Nephron progenitor cell (in vitro differentiated cells): Measurements from ENCODE around the gene SNTG2.

ENCODE experiments used
- DNase-seq: peaks from one replicate; pipeline ENCODE4 v3.0.0; 2021
- H3K27ac Mint-ChIP-seq: 2 replicates; pipeline ENCODE4 v1.8.0; 2021; ENCODE audit warnings: mild to moderate bottlenecking, moderate library complexity, mixed read lengths
- H3K27me3 Mint-ChIP-seq: 2 replicates; pipeline ENCODE4 v1.8.0; 2021; ENCODE audit warnings: mild to moderate bottlenecking, low read depth, mixed read lengths; ENCODE audit not compliant: poor library complexity
- H3K36me3 Mint-ChIP-seq: 2 replicates; pipeline ENCODE4 v1.8.0; 2021; ENCODE audit warnings: low read depth, mixed read lengths
- H3K4me1 Mint-ChIP-seq: 2 replicates; pipeline ENCODE4 v1.8.0; 2021; ENCODE audit warnings: mixed read lengths
- H3K4me3 Mint-ChIP-seq: 2 replicates; pipeline ENCODE4 v1.8.0; 2021; ENCODE audit warnings: mild to moderate bottlenecking, moderate library complexity, mixed read lengths
- H3K9me3 Mint-ChIP-seq: 2 replicates; pipeline ENCODE4 v1.8.0; 2021; ENCODE audit warnings: mild to moderate bottlenecking, moderate library complexity, mixed read lengths
- CTCF ChIP-seq: fragments of 200-600 bp; sonication (generic); IDR thresholded peaks from 2 replicates; pipeline ENCODE4 v1.5.0; 2021; ENCODE audit warnings: antibody characterized with exemption

Gene SNTG2

GRCh38 chr2:1016500-1016899 lies 65.9 kb downstream of the SNTG2 start:
- Mint-ChIP-seq H3K4me1 (no peaks in the 10 kb centered on the region), H3K36me3 (no peaks in the 10 kb centered on the region)
- TF ChIP-seq CTCF, result no peak

GRCh38 chr2:1017827-1018226 lies 67.2 kb downstream of the SNTG2 start:
- Mint-ChIP-seq H3K36me3 (no peaks in the 10 kb centered on the region), H3K4me3 (no peak overlapping the region), H3K9me3 (peaks cover 8% of the 10 kb centered on the region), H3K4me1 (no peaks in the 10 kb centered on the region), H3K27ac (no peak overlapping the region), H3K27me3 (peaks cover 34% of the 10 kb centered on the region)
- TF ChIP-seq CTCF, result no peak
- no peak for DNase-seq

More at GRCh38 chr2:1016500-1016899, 65.9 kb downstream of the SNTG2 start:
- DNase-seq, result no peak
- H3K4me3 Mint-ChIP-seq, result no peak overlapping the region
- no peaks in the 10 kb centered on the region for H3K9me3 Mint-ChIP-seq
- H3K27ac Mint-ChIP-seq, result no peak overlapping the region
- peaks cover 34% of the 10 kb centered on the region for H3K27me3 Mint-ChIP-seq

GRCh38 chr2:1020206-1020605 lies 69.6 kb downstream of the SNTG2 start:
- H3K36me3 Mint-ChIP-seq, result no peaks in the 10 kb centered on the region
- H3K4me1 Mint-ChIP-seq, result no peaks in the 10 kb centered on the region
- no peak overlapping the region for H3K27ac Mint-ChIP-seq

GRCh38 chr2:1022178-1022577 lies 71.5 kb downstream of the SNTG2 start:
- no peaks in the 10 kb centered on the region for H3K36me3 Mint-ChIP-seq
- H3K27me3 Mint-ChIP-seq, result peaks cover 27% of the 10 kb centered on the region
- H3K9me3 Mint-ChIP-seq, result peaks cover 8% of the 10 kb centered on the region
- TF ChIP-seq CTCF, result no peak
- no peak overlapping the region for H3K4me3 Mint-ChIP-seq
- H3K27ac Mint-ChIP-seq, result peak overlapping the region; percentile 59
- DNase-seq, result no peak
- no peaks in the 10 kb centered on the region for H3K4me1 Mint-ChIP-seq

More at GRCh38 chr2:1020206-1020605, 69.6 kb downstream of the SNTG2 start:
- Mint-ChIP-seq H3K4me3 (no peak overlapping the region), H3K9me3 (peaks cover 8% of the 10 kb centered on the region), H3K27me3 (peaks cover 29% of the 10 kb centered on the region)
- TF ChIP-seq CTCF, result no peak
- no peak for DNase-seq

GRCh38 chr2:1024981-1025380 lies 74.3 kb downstream of the SNTG2 start:
- H3K36me3 Mint-ChIP-seq, result no peaks in the 10 kb centered on the region
- no peak overlapping the region for H3K4me3 Mint-ChIP-seq
- H3K9me3 Mint-ChIP-seq, result peaks cover 8% of the 10 kb centered on the region
- DNase-seq, result no peak
- H3K27ac Mint-ChIP-seq, result no peak overlapping the region
- H3K27me3 Mint-ChIP-seq, result peaks cover 18% of the 10 kb centered on the region
- H3K4me1 Mint-ChIP-seq, result no peaks in the 10 kb centered on the region
- no peak for TF ChIP-seq CTCF

GRCh38 chr2:1026141-1026540 lies 75.5 kb downstream of the SNTG2 start:
- TF ChIP-seq CTCF, result no peak
- H3K36me3 Mint-ChIP-seq, result no peaks in the 10 kb centered on the region

More at GRCh38 chr2:1026141-1026540, 75.5 kb downstream of the SNTG2 start:
- Mint-ChIP-seq H3K4me3 (no peak overlapping the region), H3K4me1 (no peaks in the 10 kb centered on the region), H3K27me3 (peaks cover 18% of the 10 kb centered on the region), H3K9me3 (peaks cover 8% of the 10 kb centered on the region), H3K27ac (no peak overlapping the region)
- DNase-seq, result no peak
